Lung (tissue), 12 donors: ENCODE data around the gene MBOAT1. TPM values are rescaled to one million over a fixed set of nuclear protein-coding genes. Genes with fewer than 3 reads are reported as not detected.

Experiments used
- ATAC-seq: fragments of 200-7000 bp; cut with Tn5 transposase; one replicate; pipeline ENCODE4 v1.9.1; 2020; ENCODE audit warnings: moderate number of reproducible peaks; ENCODE audit not compliant: insufficient read depth, low FRiP score
- DNase-seq, 3 donors: peaks; one replicate each; pipeline ENCODE4 v3.0.0-alpha.2; 2013 to 2017
- H3K27ac ChIP-seq, 2 donors: one replicate each; pipeline ENCODE4 v1.5.1; 2013; ENCODE audit warnings: mild to moderate bottlenecking in 2 of 2, moderate library complexity in 2 of 2, control low read depth in 1 of 2, inconsistent platforms in 1 of 2, low read depth in 1 of 2, low read length in 1 of 2
- H3K27me3 ChIP-seq, 3 donors: one replicate each; pipeline ENCODE4 v1.5.1; 2013; ENCODE audit warnings: low read length in 2 of 3; ENCODE audit not compliant: control insufficient read depth in 3 of 3, insufficient read depth in 3 of 3
- H3K36me3 ChIP-seq, 4 donors: one replicate each; pipeline ENCODE4 v1.5.1; 2013; ENCODE audit warnings: low read length in 4 of 4, mild to moderate bottlenecking in 1 of 4, moderate library complexity in 1 of 4; ENCODE audit not compliant: control insufficient read depth in 4 of 4, insufficient read depth in 4 of 4
- H3K4me1 ChIP-seq, 5 donors: one replicate each; pipeline ENCODE4 v1.5.1; 2013; ENCODE audit warnings: low read length in 5 of 5, mild to moderate bottlenecking in 2 of 5, moderate library complexity in 1 of 5; ENCODE audit not compliant: control insufficient read depth in 5 of 5, insufficient read depth in 5 of 5
- H3K4me3 ChIP-seq: one replicate; pipeline ENCODE4 v1.5.1; 2013; ENCODE audit warnings: mild to moderate bottlenecking, control low read depth, moderate library complexity
- H3K9ac ChIP-seq, 2 donors: one replicate each; pipeline ENCODE4 v1.5.1; 2013; ENCODE audit warnings: low read length in 2 of 2, control low read depth in 1 of 2; ENCODE audit not compliant: insufficient read depth in 1 of 2
- H3K9me3 ChIP-seq, 4 donors: one replicate each; pipeline ENCODE4 v1.5.1; 2013; ENCODE audit warnings: low read length in 3 of 4, mild to moderate bottlenecking in 1 of 4, moderate library complexity in 1 of 4; ENCODE audit not compliant: control insufficient read depth in 4 of 4, insufficient read depth in 3 of 4
- WGBS, 2 donors: extraction: QIAGEN DNeasy Blood & Tissue Kit; methylation state at CpG; one replicate each; pipeline ENCODE4 v1.1.7; 2013; 5-methylcytosine and 5-hydroxymethylcytosine counted together
- polyA plus RNA-seq, 2 donors: library from polyadenylated mRNA; stranded (reverse); fragments of 200-250 nt; gene quantifications; one replicate each; pipeline ENCODE4 v1.2.1, GENCODE V29; 2013
- total RNA-seq, 2 donors: library from RNA; depleted of rRNA in 1 of 2; stranded (reverse); fragments of >200 nt in 1 of 2; gene quantifications; one replicate each; pipeline ENCODE4 v1.2.1, GENCODE V29; 2014 to 2021
- TF ChIP-seq, protein P1 (sequence below): IDR thresholded peaks from 2 replicates; pipeline ENCODE4 v1.5.1; 2012; ENCODE audit warnings: mild to moderate bottlenecking; ENCODE audit errors: control extremely low read depth, extremely low read depth
- donor health status: control.
- donor health status: control.
- donor health status: Bipolar disorder and iron deficiency.
- donor health status: healthy.
- donor health status: DM: yes; HTN: yes; CAD: no.

The MBOAT1 gene
- total and polyA plus RNA-seq, 4 donors: 2.3 to 27.4 (median 8.7) TPM

DNA sequence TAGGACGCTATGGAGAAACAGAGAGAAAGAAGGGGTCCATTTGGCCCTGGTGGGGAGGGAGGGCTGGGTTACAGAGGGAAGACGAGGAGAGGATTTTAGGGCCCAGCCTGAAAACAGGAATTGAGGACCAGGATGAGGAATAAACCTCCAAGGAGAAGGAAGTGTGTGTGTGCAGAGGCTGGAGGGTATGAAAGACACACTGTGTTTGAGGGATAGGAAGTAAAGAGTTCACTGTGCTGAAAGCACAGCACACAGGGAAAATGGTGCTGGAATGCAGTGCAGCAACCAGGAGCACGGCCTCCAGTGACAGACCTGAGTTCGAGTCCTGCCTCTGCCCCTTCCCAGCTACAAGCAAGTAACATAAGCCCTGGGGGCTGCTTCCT lies 7.8 kb downstream of the MBOAT1 start:
- Histone ChIP-seq H3K27ac (peak overlapping the region in 1 of 2 donors; percentile 28), H3K9me3 (no peaks in the 10 kb centered on the region), H3K4me1 (peaks cover 3 to 11% (median 7%) of the 10 kb centered on the region in 5 donors), H3K4me3 (no peak overlapping the region), H3K27me3 (no peaks in the 10 kb centered on the region), H3K9ac (no peak overlapping the region), H3K36me3 (peaks cover 0 to 3% (median 0%) of the 10 kb centered on the region in 4 donors)
- no peak for ATAC-seq
- TF ChIP-seq, protein P1, sequence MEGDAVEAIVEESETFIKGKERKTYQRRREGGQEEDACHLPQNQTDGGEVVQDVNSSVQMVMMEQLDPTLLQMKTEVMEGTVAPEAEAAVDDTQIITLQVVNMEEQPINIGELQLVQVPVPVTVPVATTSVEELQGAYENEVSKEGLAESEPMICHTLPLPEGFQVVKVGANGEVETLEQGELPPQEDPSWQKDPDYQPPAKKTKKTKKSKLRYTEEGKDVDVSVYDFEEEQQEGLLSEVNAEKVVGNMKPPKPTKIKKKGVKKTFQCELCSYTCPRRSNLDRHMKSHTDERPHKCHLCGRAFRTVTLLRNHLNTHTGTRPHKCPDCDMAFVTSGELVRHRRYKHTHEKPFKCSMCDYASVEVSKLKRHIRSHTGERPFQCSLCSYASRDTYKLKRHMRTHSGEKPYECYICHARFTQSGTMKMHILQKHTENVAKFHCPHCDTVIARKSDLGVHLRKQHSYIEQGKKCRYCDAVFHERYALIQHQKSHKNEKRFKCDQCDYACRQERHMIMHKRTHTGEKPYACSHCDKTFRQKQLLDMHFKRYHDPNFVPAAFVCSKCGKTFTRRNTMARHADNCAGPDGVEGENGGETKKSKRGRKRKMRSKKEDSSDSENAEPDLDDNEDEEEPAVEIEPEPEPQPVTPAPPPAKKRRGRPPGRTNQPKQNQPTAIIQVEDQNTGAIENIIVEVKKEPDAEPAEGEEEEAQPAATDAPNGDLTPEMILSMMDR: no peak
- no peak for DNase-seq
- 74 to 85% methylated on average over 4 of the region's 4 CpGs for WGBS, 2 donors

GRCh38 chr6:20203561-20204511 lies 8.4 kb downstream of the MBOAT1 start:
- TF ChIP-seq, protein P1: no peak
- Histone ChIP-seq H3K9ac (no peak overlapping the region), H3K9me3 (no peaks in the 10 kb centered on the region), H3K4me1 (peaks cover 3 to 11% (median 7%) of the 10 kb centered on the region in 5 donors), H3K4me3 (no peak overlapping the region), H3K27ac (peak overlapping the region; percentile 28 to 48), H3K27me3 (no peaks in the 10 kb centered on the region), H3K36me3 (peaks cover 0 to 3% (median 0%) of the 10 kb centered on the region in 4 donors)
- no peak for ATAC-seq
- no peak for DNase-seq
- 71 to 72% methylated on average over 7 of the region's 7 CpGs for WGBS, 2 donors

DNA sequence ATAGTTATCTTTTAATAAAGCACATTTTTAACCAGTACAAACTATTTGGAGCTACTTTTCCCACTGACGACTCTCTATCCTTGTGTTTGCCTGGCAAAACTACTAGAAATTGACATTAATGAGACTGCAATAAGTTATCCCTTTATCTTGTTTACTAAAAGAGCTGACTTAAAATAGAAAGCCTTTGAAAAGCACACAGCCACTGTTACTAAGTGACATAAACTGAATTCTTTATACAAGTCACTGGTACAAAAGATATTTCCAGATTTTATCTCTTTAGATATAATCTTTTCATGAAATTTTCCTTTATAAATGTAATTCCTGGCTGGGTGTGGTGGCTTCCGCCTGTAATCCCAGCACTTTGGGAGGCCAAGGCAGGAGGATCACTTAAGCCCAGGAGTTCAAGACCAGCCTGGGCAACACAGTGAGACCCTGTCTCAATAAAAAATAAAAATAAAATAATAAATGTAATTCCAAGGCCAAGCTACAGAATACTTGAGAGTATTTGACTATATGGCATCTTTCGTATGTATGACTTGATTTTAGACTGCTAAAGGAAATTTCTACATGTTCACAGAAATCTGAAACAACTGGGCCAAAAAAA lies 9.5 kb downstream of the MBOAT1 start:
- peaks cover 0 to 3% (median 0%) of the 10 kb centered on the region in 4 donors for H3K36me3 ChIP-seq
- H3K9ac ChIP-seq: no peak overlapping the region
- DNase-seq (peak in 2 of 3 donors; percentile 38 to 52), ATAC-seq (no peak)
- TF ChIP-seq, protein P1: no peak
- 58 to 75% methylated on average over 3 of the region's 3 CpGs for WGBS, 2 donors
- H3K4me1 ChIP-seq: peaks cover 3 to 11% (median 7%) of the 10 kb centered on the region in 5 donors
- H3K27me3 ChIP-seq: no peaks in the 10 kb centered on the region
- no peaks in the 10 kb centered on the region for H3K9me3 ChIP-seq
- no peak overlapping the region for H3K4me3 ChIP-seq
- H3K27ac ChIP-seq: peak overlapping the region in 1 of 2 donors; percentile 47
